ENCODE results near the gene TCEANC. TPM values are rescaled to one million over a fixed set of nuclear protein-coding genes. Genes with fewer than 3 reads are reported as not detected.

The TCEANC gene
- total RNA-seq, 4 donors from 2014 or later = 1.3 to 2.6 (median 2.0) TPM

DNA sequence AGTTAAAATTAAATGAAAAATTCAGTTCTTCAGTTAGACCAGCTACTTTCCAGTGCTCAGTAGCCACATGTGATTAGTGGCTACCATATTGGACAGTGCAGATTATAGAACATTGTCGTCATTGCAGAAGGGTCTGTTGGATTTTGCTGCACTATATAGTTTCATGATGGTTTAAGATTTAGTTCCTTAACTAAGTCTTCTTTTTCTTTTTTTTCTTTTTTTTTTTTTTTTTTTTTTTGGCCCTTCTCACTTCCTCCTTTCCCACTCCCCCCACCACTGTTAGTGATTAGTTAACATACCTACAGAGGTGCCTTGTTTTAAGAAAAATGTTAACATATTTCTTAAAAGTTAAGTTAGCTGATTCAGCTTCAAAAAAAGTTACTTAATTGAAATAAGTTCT, 45.0 kb downstream of the TCEANC start:
- no peak for DNase-seq
- no peak overlapping the region for H3K4me3 ChIP-seq
- H3K9me3 ChIP-seq = no peaks in the 10 kb centered on the region
- no peaks in the 10 kb centered on the region for H3K27me3 ChIP-seq
- 53 to 100% methylated on average over 1 of the region's 1 CpG for WGBS, 2 donors
- intact Hi-C loops (cut with DNase I) = no loop called here
- no peaks in the 10 kb centered on the region for H3K36me3 ChIP-seq
- no peak for TF ChIP-seq POLR2A (IDR thresholded peaks at IDR 0.05)
- TF ChIP-seq CTCF (IDR thresholded peaks at IDR 0.05) = no peak
- no peak overlapping the region for H3K27ac ChIP-seq
- H3K4me1 ChIP-seq = peaks cover 7 to 76% (median 12%) of the 10 kb centered on the region in 3 donors

- peak overlapping the region in 2 of 4 donors; percentile 24 to 29 for H3K27ac ChIP-seq
- no peak for DNase-seq
- TF ChIP-seq CTCF (IDR thresholded peaks at IDR 0.05) (no peak), POLR2A (IDR thresholded peaks at IDR 0.05) (no peak)
- no peaks in the 10 kb centered on the region for H3K27me3 ChIP-seq
- H3K9me3 ChIP-seq = no peaks in the 10 kb centered on the region
- H3K4me3 ChIP-seq = no peak overlapping the region
- intact Hi-C loops (cut with DNase I) = no loop called here
- H3K4me1 ChIP-seq = peaks cover 7 to 76% (median 12%) of the 10 kb centered on the region in 3 donors
- 30 to 38% methylated on average over 1 of the region's 1 CpG for whole genome bisulfite sequencing, 2 donors
- no peaks in the 10 kb centered on the region for H3K36me3 ChIP-seq
These were observed 45.5 kb downstream of the TCEANC start for GRCh38 chrX:13698432-13698831.

DNA sequence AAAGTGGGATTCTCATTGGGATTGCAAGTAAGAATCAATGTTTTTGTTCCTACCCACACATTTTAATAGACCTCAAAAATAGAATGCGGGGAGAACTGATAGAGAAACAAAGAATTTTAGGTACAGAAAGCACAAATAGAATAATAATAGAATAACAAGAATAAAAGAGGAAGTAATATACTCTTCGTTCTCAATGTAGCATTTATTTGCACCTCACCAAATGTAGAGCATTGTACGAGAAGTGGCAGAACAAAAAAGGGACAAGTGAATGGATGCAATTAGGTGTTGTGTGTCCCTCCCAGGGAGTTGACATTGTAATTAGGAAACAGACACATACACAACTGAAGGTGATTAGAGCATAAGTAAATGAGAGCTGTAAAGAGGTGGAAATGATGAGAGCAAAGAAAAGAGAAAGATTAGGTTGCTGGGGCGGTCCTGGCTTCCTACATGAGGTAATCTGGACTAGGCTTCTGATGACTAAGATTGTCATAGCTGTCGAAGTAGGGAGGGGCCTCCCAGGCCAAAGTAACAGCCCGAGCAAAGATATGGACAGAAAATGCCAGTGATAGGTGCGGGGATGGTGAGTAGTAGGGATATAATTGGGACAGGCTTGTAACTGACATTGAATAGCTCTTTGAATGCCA, 46.4 kb downstream of the TCEANC start:
- intact Hi-C loops (cut with DNase I) = no loop called here
- H3K27me3 ChIP-seq = no peaks in the 10 kb centered on the region
- TF ChIP-seq CTCF (IDR thresholded peaks at IDR 0.05) (no peak), POLR2A (IDR thresholded peaks at IDR 0.05) (no peak)
- H3K36me3 ChIP-seq = no peaks in the 10 kb centered on the region
- no peaks in the 10 kb centered on the region for H3K9me3 ChIP-seq
- H3K4me3 ChIP-seq = no peak overlapping the region
- peak overlapping the region in 2 of 4 donors; percentile 24 to 29 for H3K27ac ChIP-seq
- 45 to 59% methylated on average over 7 of the region's 7 CpGs for WGBS, 2 donors
- no peak for DNase-seq
- H3K4me1 ChIP-seq = peaks cover 4 to 75% (median 12%) of the 10 kb centered on the region in 3 donors

DNA sequence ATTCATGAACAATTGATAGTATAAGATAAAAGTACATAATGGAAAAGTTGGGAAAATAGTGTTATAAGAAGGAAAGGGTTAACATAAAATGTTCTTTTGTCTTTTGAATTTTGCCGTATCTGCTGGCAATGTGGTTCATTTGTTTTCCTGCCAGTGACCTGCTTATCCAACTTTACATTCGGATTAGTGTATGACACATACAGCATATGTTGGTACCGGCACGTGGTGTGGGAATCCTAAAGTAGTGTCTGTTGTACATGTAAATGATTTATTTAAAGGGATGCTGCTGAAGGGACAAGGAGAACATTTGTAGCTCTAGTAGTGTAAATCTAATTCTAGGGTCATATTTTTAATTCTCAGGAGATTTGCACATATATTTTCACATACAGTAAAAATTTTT, 47.4 kb downstream of the TCEANC start:
- no peaks in the 10 kb centered on the region for H3K27me3 ChIP-seq
- WGBS, 2 donors = 29 to 41% methylated on average over 4 of the region's 4 CpGs
- no peaks in the 10 kb centered on the region for H3K9me3 ChIP-seq
- H3K27ac ChIP-seq = no peak overlapping the region
- intact Hi-C loops (cut with DNase I) = no loop called here
- DNase-seq = no peak
- no peaks in the 10 kb centered on the region for H3K36me3 ChIP-seq
- TF ChIP-seq CTCF (IDR thresholded peaks at IDR 0.05) = no peak
- no peak for TF ChIP-seq POLR2A (IDR thresholded peaks at IDR 0.05)
- H3K4me3 ChIP-seq = no peak overlapping the region
- H3K4me1 ChIP-seq = peaks cover 4 to 64% (median 10%) of the 10 kb centered on the region in 3 donors

GRCh38 chrX:13702111-13702789, 49.3 kb downstream of the TCEANC start:
- Histone ChIP-seq H3K4me3 (no peak overlapping the region), H3K27me3 (no peaks in the 10 kb centered on the region), H3K9me3 (no peaks in the 10 kb centered on the region), H3K4me1 (peaks cover 4 to 55% (median 10%) of the 10 kb centered on the region in 3 donors), H3K36me3 (no peaks in the 10 kb centered on the region), H3K27ac (no peak overlapping the region)
- intact Hi-C loops (cut with DNase I) = no loop called here
- TF ChIP-seq CTCF (IDR thresholded peaks at IDR 0.05) = no peak
- no peak for TF ChIP-seq POLR2A (IDR thresholded peaks at IDR 0.05)
- DNase-seq = no peak
- 57 to 71% methylated on average over 2 to 5 of the region's 5 CpGs for WGBS, 2 donors

Data from esophagus squamous epithelium (tissue), 5 donors.